Activated CD4-positive, alpha-beta T cell treated with anti-CD3 and anti-CD28 coated beads for 48 hours (primary cell): ENCODE measurements around the gene TCF19.

Experiments
- DNase-seq: peaks from one replicate; pipeline ENCODE4 v3.0.0-alpha.2; 2020

TCF19 gene

GRCh38 chr6:31210741-31211532 is 52.5 kb downstream of the TCF19 start:
- DNase-seq, result no peak
